ENCODE measurements around the gene AKR1C3.
"Not testable (repeated sequence)": the region's sequence is repeated elsewhere in the genome, so short reads cannot be mapped to it uniquely, and the experiment has no call there.

AKR1C3 gene

DNA sequence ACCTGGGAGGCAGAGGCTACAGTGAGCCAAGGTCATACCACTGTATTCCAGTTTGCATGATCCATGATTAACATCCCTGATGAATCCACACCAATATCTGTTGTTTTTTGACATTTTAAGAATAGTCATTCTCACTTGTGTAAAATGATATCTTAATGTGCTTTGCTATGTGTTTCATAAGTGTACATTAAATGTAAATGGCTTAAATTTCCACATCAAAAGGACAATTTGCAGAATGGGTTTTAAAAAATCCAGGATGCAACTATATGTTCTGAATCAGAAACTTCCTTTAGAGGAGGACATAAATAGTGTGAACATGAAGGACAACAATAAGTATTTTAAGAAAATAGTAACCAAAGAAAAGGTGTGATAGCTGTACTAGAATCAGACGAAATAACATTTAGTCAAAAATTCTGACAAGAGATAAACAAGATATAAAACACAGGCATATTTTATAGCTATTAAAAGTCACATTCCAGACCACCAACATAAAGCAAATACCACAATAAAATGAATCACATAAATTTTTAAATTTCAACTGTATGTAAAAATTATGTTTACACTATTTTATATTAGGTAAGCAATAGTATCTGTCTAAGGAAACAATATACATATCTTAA is 42.4 kb downstream of the AKR1C3 start:
- no peak for ATAC-seq
- TF ChIP-seq ISL1 (CRISPR knock-in tag; IDR thresholded peaks at IDR 0.05) (no peak), TOX (CRISPR knock-in tag; IDR thresholded peaks at IDR 0.05; ENCODE audit: borderline replicate concordance) (no peak), GLIS3 (CRISPR knock-in tag; IDR thresholded peaks at IDR 0.05) (no peak), PPARA (CRISPR knock-in tag; IDR thresholded peaks at IDR 0.05; ENCODE audit: borderline replicate concordance) (no peak), TCF4 (CRISPR knock-in tag; IDR thresholded peaks at IDR 0.05; ENCODE audit: borderline replicate concordance) (no peak), SNAI2 (CRISPR knock-in tag; IDR thresholded peaks at IDR 0.05) (no peak), ARNTL (CRISPR knock-in tag; IDR thresholded peaks at IDR 0.05; ENCODE audit: borderline replicate concordance, low read depth) (no peak), OSR1 (CRISPR knock-in tag; IDR thresholded peaks at IDR 0.05) (no peak)
- TF ChIP-seq, protein P1, sequence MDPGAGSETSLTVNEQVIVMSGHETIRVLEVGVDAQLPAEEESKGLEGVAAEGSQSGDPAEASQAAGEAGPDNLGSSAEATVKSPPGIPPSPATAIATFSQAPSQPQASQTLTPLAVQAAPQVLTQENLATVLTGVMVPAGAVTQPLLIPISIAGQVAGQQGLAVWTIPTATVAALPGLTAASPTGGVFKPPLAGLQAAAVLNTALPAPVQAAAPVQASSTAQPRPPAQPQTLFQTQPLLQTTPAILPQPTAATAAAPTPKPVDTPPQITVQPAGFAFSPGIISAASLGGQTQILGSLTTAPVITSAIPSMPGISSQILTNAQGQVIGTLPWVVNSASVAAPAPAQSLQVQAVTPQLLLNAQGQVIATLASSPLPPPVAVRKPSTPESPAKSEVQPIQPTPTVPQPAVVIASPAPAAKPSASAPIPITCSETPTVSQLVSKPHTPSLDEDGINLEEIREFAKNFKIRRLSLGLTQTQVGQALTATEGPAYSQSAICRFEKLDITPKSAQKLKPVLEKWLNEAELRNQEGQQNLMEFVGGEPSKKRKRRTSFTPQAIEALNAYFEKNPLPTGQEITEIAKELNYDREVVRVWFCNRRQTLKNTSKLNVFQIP (CRISPR knock-in tag; IDR thresholded peaks at IDR 0.05; ENCODE audit: borderline replicate concordance, low read depth) = no peak
- TF ChIP-seq, protein P2, sequence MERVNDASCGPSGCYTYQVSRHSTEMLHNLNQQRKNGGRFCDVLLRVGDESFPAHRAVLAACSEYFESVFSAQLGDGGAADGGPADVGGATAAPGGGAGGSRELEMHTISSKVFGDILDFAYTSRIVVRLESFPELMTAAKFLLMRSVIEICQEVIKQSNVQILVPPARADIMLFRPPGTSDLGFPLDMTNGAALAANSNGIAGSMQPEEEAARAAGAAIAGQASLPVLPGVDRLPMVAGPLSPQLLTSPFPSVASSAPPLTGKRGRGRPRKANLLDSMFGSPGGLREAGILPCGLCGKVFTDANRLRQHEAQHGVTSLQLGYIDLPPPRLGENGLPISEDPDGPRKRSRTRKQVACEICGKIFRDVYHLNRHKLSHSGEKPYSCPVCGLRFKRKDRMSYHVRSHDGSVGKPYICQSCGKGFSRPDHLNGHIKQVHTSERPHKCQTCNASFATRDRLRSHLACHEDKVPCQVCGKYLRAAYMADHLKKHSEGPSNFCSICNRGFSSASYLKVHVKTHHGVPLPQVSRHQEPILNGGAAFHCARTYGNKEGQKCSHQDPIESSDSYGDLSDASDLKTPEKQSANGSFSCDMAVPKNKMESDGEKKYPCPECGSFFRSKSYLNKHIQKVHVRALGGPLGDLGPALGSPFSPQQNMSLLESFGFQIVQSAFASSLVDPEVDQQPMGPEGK (CRISPR knock-in tag; IDR thresholded peaks at IDR 0.05; ENCODE audit: borderline replicate concordance) = no peak
- TF ChIP-seq, protein P3, sequence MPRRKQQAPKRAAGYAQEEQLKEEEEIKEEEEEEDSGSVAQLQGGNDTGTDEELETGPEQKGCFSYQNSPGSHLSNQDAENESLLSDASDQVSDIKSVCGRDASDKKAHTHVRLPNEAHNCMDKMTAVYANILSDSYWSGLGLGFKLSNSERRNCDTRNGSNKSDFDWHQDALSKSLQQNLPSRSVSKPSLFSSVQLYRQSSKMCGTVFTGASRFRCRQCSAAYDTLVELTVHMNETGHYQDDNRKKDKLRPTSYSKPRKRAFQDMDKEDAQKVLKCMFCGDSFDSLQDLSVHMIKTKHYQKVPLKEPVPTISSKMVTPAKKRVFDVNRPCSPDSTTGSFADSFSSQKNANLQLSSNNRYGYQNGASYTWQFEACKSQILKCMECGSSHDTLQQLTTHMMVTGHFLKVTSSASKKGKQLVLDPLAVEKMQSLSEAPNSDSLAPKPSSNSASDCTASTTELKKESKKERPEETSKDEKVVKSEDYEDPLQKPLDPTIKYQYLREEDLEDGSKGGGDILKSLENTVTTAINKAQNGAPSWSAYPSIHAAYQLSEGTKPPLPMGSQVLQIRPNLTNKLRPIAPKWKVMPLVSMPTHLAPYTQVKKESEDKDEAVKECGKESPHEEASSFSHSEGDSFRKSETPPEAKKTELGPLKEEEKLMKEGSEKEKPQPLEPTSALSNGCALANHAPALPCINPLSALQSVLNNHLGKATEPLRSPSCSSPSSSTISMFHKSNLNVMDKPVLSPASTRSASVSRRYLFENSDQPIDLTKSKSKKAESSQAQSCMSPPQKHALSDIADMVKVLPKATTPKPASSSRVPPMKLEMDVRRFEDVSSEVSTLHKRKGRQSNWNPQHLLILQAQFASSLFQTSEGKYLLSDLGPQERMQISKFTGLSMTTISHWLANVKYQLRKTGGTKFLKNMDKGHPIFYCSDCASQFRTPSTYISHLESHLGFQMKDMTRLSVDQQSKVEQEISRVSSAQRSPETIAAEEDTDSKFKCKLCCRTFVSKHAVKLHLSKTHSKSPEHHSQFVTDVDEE (CRISPR knock-in tag; IDR thresholded peaks at IDR 0.05) = no peak
- TF ChIP-seq, protein P4, sequence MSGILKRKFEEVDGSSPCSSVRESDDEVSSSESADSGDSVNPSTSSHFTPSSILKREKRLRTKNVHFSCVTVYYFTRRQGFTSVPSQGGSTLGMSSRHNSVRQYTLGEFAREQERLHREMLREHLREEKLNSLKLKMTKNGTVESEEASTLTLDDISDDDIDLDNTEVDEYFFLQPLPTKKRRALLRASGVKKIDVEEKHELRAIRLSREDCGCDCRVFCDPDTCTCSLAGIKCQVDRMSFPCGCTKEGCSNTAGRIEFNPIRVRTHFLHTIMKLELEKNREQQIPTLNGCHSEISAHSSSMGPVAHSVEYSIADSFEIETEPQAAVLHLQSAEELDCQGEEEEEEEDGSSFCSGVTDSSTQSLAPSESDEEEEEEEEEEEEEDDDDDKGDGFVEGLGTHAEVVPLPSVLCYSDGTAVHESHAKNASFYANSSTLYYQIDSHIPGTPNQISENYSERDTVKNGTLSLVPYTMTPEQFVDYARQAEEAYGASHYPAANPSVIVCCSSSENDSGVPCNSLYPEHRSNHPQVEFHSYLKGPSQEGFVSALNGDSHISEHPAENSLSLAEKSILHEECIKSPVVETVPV (CRISPR knock-in tag; IDR thresholded peaks at IDR 0.05) = no peak

DNA sequence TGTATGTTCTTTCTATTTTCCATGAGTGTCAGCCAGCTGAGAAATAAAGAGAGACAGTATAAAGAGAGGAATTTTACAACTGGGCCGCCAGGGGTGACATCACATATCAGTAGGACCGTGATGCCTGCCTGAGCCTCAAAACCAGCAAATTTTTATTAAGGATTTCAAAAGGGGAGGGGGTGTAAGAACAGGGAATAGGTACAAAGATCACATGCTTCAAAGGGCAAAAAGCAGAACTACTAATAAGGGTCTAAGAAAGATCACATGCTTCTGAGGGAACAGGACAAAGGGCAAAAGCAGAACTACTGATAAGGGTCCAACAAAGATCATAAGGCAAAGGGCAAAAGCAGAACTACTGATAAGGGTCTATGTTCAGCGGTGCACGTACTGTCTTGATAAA is 43.5 kb downstream of the AKR1C3 start:
- ATAC-seq = not testable (repeated sequence)

DNA sequence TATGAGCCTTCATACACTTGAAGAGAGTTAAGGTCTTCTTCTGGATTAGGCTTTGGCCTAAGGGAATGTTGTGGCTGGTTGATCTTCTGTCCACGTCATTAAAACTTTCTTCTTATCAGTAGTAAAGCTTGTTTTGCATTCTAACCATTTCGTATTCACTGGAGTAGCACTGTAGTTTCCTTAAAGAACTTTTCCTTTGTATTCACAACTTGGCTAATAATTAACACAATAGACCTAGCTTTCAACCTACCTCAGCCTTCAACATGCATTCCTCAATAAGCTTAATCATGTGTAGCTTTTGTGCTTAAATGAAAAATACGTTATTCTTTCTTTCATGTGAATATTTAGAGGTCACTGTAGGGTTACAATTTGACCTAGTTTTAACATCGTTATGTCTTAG is 48.0 kb downstream of the AKR1C3 start:
- no peak for ATAC-seq
- TF ChIP-seq, protein P5, sequence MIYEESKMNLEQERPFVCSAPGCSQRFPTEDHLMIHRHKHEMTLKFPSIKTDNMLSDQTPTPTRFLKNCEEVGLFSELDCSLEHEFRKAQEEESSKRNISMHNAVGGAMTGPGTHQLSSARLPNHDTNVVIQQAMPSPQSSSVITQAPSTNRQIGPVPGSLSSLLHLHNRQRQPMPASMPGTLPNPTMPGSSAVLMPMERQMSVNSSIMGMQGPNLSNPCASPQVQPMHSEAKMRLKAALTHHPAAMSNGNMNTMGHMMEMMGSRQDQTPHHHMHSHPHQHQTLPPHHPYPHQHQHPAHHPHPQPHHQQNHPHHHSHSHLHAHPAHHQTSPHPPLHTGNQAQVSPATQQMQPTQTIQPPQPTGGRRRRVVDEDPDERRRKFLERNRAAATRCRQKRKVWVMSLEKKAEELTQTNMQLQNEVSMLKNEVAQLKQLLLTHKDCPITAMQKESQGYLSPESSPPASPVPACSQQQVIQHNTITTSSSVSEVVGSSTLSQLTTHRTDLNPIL (CRISPR knock-in tag; IDR thresholded peaks at IDR 0.05; ENCODE audit: low read depth) = no peak
- TF ChIP-seq ISL1 (CRISPR knock-in tag; IDR thresholded peaks at IDR 0.05) = no peak
- TF ChIP-seq GLIS3 (CRISPR knock-in tag; IDR thresholded peaks at IDR 0.05) = no peak
- TF ChIP-seq ZFP3 (CRISPR knock-in tag; IDR thresholded peaks at IDR 0.05) = no peak

DNA sequence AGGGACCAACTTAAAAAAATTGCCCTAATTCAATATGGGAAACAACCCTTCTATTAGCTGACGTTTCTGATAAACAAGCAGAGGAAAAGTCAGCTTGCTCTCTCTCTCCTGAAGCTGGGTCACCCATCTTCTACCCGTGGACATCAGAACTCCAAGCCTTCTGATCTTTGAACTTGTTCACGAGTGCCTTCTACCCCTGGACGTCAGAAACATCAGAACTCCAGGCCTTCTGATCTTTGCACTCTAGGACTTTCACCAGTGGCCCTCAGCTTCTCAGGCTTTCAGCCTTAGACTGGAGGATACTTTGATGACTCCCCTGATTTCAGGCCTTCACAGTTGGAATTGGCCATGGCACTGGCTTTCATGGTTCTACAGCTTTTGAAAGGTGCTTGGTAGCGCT is 48.9 kb downstream of the AKR1C3 start:
- no peak for TF ChIP-seq ARNTL (CRISPR knock-in tag; IDR thresholded peaks at IDR 0.05; ENCODE audit: borderline replicate concordance, low read depth)
- no peak for TF ChIP-seq ZNF565 (CRISPR knock-in tag; conservative IDR thresholded peaks at IDR 0.05; ENCODE audit: low read depth)
- TF ChIP-seq, protein P4 (CRISPR knock-in tag; IDR thresholded peaks at IDR 0.05) = no peak
- TF ChIP-seq ZNF8 (CRISPR knock-in tag; IDR thresholded peaks at IDR 0.05) = no peak
- TF ChIP-seq ZNF70 (CRISPR knock-in tag; IDR thresholded peaks at IDR 0.05) = no peak
- no peak for TF ChIP-seq ZC3H10 (CRISPR knock-in tag; IDR thresholded peaks at IDR 0.05)
- TF ChIP-seq ISL1 (CRISPR knock-in tag; IDR thresholded peaks at IDR 0.05) = no peak
- TF ChIP-seq SNAI2 (CRISPR knock-in tag; IDR thresholded peaks at IDR 0.05) = no peak
- no peak for TF ChIP-seq PPARA (CRISPR knock-in tag; IDR thresholded peaks at IDR 0.05; ENCODE audit: borderline replicate concordance)
- no peak for ATAC-seq

Data from SK-N-SH treated with all-trans-retinoic acid at 6 μM for 48 hours (cell line).